NCI-H2196 treated with DMSO at 0.1 percent for 48 hours (cell line): ENCODE results near the gene DCST2.
"Not testable (repeated sequence)": the region's sequence is repeated elsewhere in the genome, so short reads cannot be mapped to it uniquely, and the experiment has no call there.

Experiments
- DNase-seq: peaks from one replicate; lab custom pipeline; 2025; ENCODE audit not compliant: unreplicated experiment; lab: John Stamatoyannopoulos, UW

The DCST2 gene

DNA sequence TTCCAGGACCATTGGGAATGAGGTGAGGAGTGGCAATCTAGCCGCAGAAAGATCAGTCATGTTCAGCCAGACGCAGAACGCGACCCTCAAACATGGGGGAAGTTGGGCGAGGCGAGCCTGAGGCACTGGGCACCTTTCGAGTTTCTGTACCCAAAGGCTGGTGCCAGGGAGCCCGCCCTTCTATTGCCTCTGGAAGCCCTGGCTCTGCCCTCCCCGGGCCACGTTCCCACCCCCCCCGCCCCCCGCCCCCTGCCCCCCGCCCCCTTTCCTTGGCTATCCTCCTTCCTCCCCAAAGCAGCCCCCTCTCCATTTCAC, 33.2 kb downstream of the DCST2 start:
- no peak for DNase-seq

DNA sequence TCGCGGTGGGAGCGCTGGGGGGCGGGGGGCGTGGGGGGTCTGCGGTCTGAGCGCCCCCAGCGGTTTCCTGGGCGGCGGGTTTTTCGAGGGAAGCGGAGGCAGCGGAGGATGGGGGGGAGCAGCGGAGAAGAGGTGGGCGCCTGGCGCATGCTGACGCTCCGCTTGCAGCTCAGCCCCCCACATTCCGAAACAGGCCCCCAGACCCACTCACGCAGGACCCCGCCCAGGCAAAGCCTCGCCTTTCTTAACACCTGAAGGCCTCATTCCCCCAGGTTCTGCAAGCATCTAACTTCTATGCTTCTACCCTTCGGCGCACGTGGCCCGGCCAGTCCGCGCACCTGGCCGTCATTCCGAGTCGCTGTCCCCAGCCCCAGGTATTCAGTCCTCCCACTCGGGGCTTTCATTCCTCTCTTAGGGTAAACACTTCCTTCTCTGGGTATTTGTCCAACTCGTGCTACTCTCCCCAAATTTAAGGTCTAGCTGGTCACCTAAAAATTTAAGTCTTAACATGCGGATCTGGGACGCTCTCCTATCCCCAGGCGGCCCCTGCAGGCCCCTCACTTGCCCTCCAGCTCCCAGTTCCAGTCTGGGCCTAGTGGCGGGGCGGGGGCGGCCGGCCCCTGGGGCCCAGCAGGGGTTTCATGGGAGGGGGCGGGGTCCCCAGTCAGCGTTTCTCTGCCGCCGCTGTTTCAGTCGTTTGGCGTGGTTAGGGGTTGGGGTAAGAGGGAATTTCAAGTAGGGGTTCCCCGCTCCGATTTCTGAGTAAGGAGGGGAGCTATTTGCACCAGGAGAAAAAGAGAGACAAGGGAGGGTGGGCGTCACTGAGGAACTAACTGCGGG, 33.8 kb downstream of the DCST2 start:
- DNase-seq = no peak

DNA sequence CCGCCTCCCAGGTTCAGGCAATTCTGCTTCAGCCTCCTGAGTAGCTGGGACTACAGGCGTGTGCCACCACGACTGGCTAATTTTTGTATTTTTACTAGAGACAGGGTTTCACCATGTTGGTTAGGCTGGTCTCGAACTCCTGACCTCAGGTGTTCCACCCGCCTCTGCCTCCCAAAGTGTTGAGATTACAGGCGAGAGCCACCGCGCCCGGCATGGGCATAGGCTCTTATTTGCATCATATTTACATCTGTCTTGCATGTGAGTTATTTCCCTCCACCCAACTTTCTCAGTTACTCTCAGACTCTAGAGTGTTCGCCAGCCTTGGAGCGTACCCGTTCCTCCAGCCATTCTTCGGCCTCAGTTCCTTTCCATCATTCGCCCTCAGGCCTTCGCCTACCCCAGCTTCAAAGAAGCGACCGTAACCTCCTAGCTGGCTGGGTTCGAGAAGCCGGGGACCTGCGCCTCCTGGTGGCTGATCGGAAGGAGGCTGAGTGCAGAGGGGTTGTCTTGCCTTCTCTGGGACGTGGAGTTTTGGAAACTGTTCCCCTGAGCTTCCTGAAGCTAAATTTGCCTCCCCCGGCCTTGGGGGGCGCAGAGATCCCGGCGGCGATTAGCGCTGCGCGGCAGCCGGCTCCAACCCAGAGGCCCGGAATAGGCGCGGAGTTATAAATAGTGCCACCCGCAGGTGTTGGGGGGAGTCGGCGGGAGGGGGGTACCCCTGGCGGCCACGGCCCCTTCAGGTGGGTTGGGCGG, 34.6 kb downstream of the DCST2 start:
- DNase-seq = no peak

DNA sequence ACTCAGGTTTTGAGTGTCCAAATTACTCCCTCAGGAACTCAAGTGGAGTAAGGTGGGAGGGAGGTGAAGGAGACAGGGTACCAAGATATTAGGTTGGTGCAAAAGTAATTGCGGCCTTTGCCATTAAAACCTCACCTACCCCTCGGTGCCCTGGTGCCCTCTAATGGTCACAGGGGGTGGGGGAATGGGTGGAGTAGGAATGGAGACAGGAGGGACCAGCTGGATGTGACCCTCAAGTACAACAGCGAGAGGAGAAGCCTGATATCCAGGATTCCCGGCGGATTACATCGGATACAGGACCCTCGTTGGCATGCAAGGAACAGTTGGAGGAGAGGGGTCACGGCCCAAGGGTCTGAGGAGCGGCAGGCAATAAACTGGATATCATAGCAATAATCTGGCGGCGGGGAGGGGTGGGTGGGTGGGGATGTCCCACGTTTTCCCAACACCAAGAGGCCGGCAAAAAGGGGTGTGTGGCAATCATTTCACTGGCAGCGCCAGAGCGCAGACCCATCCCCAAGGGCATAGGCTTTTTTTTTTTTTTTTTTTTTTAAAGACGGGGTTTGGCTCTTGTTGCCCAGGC, 35.3 kb downstream of the DCST2 start:
- DNase-seq = no peak

GRCh38 chr1:154996966-154997701, 36.4 kb downstream of the DCST2 start:
- no peak for DNase-seq

- DNase-seq = not testable (repeated sequence)
Observed at GRCh38 chr1:154995301-154995983, 38.1 kb downstream of the DCST2 start.

- DNase-seq = no peak
Observed at GRCh38 chr1:154994591-154994990, 39.0 kb downstream of the DCST2 start.

DNA sequence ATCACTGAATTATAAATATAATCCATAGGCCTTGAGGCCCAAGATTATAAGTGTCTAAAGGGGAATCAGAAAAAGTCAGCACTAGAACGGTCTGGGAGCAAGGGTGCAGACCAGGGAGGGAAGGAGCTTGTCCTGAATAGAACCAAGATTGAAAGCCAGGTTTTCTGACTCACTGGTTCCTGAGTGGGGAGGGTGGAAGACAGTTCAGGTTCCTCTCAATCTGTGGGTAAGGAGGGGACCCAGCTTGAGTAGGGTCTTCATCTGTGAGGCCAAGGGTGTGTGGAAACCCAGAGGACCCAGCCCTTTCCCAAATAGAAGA, 39.4 kb downstream of the DCST2 start:
- no peak for DNase-seq

DNA sequence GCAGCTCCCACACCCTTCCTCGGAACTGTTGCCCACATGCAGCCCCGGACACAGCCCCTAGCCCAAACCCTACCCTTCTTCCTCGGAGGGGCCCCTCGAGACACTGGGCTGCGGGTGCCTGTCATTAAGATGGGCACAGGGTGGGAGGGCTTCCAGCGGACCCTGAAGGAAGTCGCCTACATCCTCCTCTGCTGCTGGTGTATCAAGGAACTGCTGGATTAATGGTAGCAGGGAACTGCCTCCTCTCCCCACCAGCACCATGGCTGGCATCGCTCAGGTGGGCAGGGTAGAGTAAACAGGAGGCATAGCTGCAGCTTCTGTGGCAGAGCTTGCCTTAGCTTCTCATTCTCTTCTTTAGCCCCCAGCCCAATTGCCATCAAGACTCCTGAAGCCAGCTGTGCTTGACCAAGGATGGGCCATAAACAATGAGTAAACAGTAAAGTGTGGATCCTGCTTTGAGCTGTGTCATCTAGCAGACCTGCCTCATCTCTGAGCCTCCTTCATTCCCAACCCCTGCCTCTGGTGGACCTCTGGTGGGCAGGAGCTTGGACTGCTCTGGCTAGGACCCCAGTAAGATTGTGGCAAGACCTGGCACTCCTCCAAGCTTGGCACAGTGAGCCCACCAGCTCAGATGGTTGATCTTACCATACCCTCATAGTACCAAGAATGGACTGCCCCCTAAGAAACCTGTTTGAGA, 39.9 kb downstream of the DCST2 start, which contains the start of gene LENEP:
Gene LENEP (plus strand): TSS at position 15 of the 697 bp plus-strand sequence. CDS start 22 bp downstream, at position 37.
- DNase-seq = no peak

DNA sequence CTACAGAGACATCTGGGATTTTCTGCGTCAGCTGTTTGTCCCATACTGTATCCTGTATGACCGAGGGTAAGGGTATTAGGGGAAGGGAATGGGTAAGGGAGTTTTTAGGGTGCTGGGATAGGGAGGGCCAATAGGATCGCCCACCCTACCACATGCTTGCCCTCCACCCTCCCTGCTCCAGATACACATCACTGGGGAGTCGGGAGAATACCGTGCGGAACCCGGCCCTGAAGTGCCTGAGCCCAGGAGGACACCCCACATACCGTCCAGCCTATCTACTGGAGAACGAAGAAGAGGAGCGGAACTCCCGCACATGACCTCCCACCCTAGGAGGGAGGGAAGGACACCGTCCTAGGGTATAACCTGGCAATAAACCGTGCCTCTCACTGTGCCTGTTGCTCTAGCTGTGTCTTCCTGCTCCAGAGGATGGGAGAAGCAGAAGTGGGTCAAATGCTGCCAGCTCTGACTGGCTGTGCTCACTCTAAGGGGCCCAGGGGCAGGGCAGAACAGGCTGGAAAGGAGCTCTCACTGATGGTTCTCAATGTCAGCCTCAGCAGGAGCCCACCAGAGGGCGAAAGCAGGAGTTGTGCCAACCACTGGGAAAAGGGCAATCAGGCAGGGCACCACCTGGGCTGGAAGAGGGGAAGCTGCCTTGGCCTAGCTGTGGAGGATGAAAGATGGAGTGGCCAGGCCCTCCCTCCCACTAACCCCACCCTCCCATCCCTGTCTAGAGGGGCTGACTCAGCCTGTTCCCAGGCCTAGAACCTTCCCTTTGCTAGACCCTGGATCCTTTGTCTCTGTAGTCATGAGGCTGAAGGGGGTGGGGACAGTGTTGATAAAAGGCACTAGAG, 40.6 kb downstream of the DCST2 start:
- DNase-seq = no peak

DNA sequence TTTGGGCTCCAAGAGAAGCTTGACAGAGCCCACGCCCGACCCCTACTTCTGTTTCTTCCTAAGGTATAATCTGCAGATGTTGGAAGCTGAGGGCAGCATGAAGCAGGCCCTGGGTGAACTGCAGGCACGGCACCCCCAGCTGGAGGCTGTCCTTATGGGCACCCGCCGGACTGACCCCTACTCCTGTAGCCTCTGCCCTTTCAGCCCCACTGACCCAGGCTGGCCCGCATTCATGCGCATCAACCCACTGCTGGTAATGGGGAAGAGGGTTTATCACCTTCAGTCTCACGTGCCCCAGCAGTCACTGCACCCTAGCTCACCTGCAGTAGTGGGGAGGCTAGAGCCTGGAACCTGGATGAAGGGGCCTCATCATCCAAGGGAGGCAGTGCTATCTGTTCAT, 43.3 kb downstream of the DCST2 start:
- no peak for DNase-seq

- no peak for DNase-seq
Observed at GRCh38 chr1:154989195-154989860, 44.3 kb downstream of the DCST2 start.

GRCh38 chr1:154988058-154988954, 45.3 kb downstream of the DCST2 start:
- DNase-seq = no peak

- DNase-seq = no peak
Observed at GRCh38 chr1:154987326-154987725, 46.3 kb downstream of the DCST2 start.

DNA sequence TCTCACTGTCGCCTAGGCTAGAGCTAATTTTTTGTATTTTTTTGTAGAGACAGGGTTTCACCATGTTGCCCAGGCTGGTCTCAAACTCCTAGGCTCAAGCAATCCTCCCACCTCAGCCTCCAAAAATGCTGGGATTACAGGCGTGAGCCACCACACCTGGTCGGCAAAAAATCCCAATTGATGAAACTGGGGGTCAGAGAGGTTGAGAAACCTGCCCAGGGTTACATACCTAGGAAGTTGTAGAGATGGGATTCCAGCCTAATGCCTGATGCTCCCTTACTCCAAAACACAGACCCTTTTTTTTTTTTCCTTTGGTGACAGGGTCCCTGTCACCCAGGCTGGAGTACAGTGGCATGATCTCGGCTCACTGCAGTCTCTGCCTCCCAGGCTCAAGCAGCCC, 46.8 kb downstream of the DCST2 start:
- not testable (repeated sequence) for DNase-seq

DNA sequence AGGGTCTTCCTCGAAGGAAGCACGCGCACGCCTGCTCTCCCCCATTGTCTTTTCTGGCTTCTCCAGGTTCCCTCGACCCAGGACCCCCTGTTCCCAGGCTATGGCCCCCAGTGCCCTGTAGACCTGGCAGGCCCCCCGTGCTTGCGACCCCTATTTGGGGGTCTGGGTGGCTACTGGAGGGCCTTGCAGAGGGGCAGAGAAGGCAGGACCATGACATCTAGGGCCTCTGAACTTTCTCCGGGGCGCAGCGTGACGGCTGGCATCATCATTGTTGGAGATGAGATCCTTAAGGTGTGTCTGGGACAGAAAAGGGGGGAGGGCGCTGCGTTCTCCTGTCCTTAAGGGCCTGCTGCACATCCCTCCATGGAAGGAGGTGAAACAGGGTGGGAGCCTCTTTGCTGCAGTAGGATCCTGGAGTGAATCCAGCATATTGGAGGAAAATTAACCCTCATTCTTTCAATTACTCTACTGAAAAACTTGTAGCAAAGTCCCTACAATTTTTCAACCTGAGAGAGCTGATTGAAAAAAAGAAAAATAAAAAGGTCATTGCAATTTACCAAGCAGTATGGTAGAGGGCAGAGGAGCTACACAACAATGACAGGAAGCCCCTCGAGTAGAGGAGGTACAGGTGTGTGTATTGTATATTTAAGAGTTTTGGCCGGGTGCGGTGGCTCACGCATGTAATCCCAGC, 49.7 kb downstream of the DCST2 start:
- DNase-seq = no peak
